HG03457 (cell line): ENCODE results near the gene SOCS2.

Experiments
- ATAC-seq: cut with Tn5 transposase; IDR thresholded peaks from one replicate; pipeline ENCODE4 v1.9.1; 2021; ENCODE audit warnings: moderate number of reproducible peaks; ENCODE audit not compliant: unreplicated experiment

SOCS2 gene

GRCh38 chr12:93565760-93566159, 6.7 kb upstream of the SOCS2 start:
- no peak for ATAC-seq

DNA sequence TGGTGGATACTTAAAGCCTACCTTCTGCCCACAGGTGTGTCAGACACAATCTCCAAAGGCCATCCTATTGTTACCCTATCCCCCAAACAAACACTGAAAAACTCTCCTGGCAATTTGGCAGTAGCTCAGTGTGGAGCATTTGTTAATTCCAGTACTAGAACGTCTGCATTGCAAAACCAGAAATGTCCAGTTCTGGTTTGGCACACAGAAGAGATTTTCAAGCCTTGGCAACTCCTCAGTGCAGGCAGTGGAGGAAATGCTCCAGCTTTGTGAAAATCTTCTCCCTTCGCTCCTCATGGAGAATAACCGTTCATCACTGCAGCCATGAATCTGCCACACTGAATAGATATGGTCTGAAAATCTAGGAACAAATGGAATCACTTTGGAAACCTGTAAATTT, 5.3 kb upstream of the SOCS2 start:
- no peak for ATAC-seq

- ATAC-seq, result no peak
These were observed 4.4 kb upstream of the SOCS2 start for GRCh38 chr12:93568091-93568490.

DNA sequence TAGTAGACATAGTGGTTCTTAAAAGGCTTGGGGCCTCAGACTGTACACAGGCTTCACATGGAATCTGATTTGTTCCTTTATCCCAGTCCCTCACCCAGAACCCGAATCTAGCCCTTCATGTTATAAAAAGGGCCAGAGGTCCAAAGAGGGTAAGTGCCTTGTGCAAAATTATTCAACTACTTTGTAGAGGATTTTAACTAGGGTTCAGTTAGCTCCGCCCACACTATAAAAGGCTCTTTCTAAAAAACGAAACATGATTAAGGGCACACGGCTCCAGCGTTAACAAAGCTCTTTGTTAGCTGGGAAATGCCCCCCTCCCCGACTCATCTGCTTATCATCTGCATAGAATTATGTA, 3.2 kb upstream of the SOCS2 start:
- no peak for ATAC-seq

DNA sequence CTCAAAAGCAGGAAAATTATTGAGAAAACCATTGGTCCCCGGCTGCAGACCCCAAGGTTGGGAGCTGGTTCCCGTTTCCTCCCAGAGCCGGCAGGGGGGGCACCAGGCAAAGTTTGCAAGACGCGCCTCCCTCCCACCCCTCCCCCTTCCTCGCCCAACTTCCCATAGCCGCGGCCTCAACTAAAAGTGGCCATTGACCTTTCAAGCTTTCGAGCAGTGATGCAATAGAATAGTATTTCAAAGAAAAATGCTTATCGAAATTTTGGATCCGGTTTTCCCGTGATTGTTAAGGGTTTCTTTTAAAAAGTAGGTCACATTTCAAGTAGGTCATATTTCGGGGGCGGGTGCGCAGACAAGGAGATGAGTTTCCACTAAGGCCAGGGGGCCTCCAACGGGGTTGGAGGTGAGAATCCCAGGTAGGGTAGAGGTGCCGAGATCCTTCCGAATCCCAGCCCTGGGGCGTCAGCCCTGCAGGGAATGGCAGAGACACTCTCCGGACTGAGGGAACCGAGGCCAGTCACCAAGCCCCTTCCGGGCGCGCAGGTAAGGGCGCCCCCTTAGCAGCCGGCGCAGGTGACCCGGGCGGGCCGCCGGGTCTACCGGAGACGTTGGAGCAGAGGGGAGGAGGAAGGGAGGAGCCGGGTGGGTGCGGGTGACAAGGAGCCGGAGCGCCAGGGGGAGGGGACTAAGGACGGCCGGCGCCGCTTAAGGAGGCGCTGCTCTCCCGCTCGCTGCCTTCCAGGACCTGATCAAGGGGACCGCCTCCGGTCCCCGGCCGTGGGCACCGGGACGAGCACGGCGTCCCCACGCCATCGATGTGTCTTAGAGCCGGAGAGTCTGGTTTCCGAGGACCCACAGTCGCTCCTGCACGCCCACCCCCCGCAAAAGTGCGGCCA, 2.6 kb upstream of the SOCS2 start:
- ATAC-seq, result no peak

- ATAC-seq, result peak; percentile 36
These were observed 1.7 kb upstream of the SOCS2 start for GRCh38 chr12:93570552-93571364.

GRCh38 chr12:93571365-93571924, 1.0 kb upstream of the SOCS2 start:
- no peak for ATAC-seq

- no peak for ATAC-seq
These were observed 457 bp downstream of the SOCS2 start for GRCh38 chr12:93572712-93573551.

DNA sequence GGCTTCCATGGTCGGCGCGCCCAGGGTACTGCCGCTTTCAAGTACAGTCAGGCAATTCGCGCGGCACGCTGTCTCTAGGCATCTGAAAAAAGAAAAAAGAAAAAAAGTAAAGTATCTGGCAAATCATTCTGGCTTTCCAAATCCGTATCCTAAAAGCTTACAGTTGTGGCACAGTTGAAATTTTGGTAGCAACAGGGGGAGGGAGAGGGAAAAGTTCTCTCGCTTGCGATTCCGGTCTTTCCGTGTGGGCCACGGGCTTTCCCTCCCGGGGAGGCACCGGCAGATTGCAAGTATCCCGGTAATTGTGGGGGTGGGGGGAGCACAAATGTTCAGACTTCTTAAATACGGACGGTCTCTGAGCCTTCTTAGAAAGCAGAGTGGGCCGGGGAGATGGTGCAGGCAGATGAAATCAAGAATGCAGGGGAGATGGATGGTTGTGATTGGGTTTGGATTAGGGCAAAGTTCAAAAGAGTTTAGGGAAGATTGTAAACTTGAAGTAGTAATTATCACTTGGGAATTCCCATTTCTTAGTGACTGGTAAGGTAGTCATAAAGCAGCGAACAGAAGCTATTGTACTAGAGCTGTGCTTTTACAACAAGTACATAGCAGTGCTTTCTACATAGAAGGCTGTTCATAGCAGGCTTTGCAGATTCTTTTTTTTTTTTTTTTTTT, 1.2 kb downstream of the SOCS2 start:
- ATAC-seq, result no peak

- ATAC-seq, result no peak
These were observed 4.7 kb downstream of the SOCS2 start for GRCh38 chr12:93577222-93577621.

- ATAC-seq, result no peak
These were observed 5.7 kb downstream of the SOCS2 start for GRCh38 chr12:93578221-93578620.

GRCh38 chr12:93580682-93581081, 8.2 kb downstream of the SOCS2 start:
- no peak for ATAC-seq

GRCh38 chr12:93581370-93581769, 8.9 kb downstream of the SOCS2 start:
- no peak for ATAC-seq

DNA sequence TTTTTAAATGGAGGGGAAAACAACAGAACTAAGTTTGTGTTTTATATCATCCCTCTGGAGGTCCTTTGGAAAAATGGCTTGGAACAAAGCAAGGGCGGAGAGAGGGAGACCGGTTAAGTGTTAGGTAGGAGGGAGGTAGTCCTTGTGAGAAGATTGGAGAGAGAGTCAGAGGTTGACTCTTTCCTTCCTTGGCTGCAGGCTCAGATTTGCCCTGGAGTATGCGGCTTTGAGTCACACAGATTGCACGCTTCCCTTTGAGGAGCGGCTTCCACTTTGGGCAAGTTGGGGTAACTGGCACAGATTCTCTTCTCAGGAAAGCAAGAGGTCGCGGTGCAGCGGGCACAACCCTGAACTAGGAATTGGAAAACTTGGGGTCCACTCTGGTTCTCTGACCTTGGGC, 9.9 kb downstream of the SOCS2 start:
- no peak for ATAC-seq

DNA sequence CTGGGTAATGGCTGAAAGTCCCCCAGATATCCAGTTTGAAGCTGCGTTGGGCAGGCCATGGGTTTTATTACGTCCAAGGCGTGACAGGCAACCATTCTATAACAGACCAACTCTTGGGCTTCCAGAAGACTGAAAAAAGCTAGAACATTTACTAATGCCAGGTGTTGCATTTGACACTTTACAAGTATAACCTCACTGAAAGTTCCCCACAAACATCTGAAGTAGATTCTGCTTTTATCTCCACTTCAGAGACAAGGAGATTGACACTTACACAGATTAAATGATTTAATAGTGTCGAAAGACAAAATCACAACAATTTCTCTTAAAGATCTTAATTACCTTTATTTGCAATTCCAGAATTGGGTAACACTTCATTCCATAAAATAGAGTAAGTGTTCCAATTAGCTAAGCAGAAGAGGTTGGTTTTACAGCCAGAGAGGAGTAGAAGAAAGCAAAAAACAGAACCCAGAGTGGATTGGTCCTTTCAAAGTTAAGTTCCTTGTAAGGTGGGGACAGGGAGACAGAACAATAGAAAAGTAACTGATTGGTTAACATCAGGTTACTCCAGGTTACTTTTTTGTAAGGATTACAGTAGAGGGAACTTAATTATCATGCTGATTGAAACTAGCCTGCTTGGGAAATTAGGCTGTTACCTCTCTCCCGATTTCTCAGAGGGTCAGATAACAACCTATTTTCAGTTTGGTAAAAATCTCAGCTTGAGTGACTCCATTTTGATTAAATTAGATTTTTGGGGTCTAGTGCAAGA, 11.3 kb downstream of the SOCS2 start:
- no peak for ATAC-seq

DNA sequence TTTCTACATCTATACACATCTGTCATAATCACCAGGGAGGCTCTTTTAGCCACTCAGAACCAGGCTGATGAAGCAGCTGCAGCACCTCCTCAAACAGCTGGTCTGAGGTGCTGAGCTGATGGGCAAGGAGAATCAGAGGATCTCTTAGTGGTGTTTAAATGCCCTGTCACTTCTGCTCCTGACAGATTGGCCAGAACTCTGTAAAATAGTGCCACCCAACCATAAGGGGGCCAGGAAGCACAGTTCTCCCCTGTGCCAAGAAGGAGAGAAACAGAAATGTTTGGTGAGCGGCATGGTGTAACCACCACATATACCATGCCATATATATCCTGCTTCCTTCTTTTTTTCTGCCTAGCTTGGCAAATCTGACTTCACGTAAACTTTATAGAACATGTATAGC, 12.8 kb downstream of the SOCS2 start:
- no peak for ATAC-seq

DNA sequence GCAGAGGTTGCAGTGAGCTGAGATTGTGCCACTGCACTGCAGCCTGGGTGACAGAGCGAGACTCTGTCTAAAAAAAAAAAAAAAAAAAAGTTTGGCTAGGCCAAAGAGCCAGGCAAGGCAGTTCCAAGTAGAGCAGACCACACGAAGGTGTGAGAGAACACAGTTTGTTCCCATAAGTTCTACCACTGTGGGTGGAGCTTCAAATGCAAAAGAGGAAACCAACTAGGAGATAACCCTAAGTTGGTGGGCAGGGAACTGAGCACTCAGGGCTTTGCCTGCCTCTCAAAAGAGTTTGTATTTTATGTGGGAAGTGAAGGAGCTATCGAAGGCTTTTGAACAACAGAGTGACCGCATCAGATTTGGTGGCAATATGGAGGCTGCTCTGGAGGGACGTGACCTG, 15.1 kb downstream of the SOCS2 start:
- ATAC-seq, result no peak

DNA sequence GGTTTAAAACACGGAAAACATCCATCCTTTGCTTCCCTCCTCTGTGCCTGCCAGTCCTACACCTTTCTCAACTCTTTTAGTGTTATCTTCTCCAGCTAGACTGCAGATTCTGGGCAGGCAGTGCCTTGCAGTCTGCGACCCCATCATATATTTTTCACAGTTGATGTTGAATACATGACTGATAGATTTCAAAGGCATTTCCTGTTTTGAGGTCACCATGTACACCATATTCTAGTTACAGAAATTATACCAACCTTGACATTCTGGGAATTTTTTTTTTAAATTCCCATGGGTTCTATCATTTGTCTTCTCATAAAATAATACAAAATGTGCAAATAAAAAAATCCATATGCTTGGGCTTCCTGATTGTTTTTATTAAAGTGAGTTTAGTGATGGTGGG, 16.6 kb downstream of the SOCS2 start:
- no peak for ATAC-seq

DNA sequence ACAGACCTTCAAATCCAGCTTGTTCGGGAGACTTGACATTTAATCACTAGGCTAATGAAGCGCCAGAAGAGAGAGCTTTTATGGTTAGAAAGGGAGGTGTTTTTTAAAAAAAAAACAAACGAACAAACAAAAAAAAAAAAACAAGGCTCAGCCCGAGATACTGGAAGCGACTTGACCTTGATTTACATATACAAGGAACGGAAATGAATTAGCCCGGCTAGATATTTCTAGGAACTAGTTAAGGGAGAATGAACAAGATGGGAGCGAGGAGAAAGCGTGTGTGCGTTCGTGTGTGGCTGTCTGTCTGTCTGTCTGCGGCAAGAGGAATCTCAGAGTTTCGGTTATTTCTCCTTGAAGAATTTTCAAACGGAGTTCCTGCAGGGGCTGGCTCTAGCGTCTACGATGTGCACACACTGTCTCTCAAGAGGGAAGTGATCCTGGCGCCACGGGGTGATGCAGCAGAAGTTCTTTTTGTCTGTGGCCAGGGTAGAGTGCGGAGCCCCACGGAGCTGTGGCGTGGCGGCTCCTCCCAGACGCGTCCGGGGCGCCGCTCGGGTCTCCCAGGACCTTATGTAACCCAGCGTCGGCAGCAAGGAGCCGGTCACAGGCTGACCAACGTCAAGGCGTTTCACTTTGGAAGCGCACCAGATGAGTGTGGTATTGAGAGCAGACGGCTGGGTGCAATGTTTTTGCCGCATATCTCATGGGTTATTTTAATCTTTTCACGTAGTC, 18.8 kb downstream of the SOCS2 start:
- no peak for ATAC-seq
